Adrenal gland (tissue), 12 donors: Measurements from ENCODE around the gene C1orf94. TPM values are rescaled to one million over a fixed set of nuclear protein-coding genes. Genes with fewer than 3 reads are reported as not detected.

Experiments
- DNase-seq, 7 donors: peaks; one replicate each; pipeline ENCODE4 v3.0.0-alpha.2; 2019 to 2020
- H3K27ac ChIP-seq, 5 donors: fragments of 200-600 bp; sonication (generic) in 4 of 5; 1 replicate in 3 of 5; 2 replicates in 2 of 5; pipeline versions ENCODE4 v1.5.1 to v1.8.0; 2016 to 2020; ENCODE audit warnings: mild to moderate bottlenecking in 1 of 5
- H3K27me3 ChIP-seq: fragments of 200-600 bp; 2 replicates; pipeline ENCODE4 v1.8.0; 2021
- H3K36me3 ChIP-seq, 2 donors: fragments of 200-600 bp; replicated peaks in 1 of 2; 1 replicate in 1 of 2; 2 replicates in 1 of 2; pipeline versions ENCODE4 v1.5.1 to v1.8.0; 2018 to 2022
- H3K4me1 ChIP-seq, 2 donors: fragments of 200-600 bp; replicated peaks in 1 of 2; 1 replicate in 1 of 2; 2 replicates in 1 of 2; pipeline versions ENCODE4 v1.5.1 to v1.8.0; 2018 to 2021
- H3K4me3 ChIP-seq, 4 donors: fragments of 200-600 bp; sonication (generic) in 3 of 4; one replicate each; pipeline ENCODE4 v1.5.1; 2016 to 2018
- H3K9me3 ChIP-seq, 3 donors: fragments of 200-600 bp; sonication (generic) in 1 of 3; replicated peaks in 1 of 3; 1 replicate in 2 of 3; 2 replicates in 1 of 3; pipeline versions ENCODE4 v1.5.1 to v1.8.0; 2016 to 2021
- POLR2A ChIP-seq, 2 donors: fragments of 450-650 bp; IDR thresholded peaks; one replicate each; pipeline ENCODE4 v1.6.1; 2017; ENCODE audit warnings: antibody characterized with exemption in 2 of 2, mild to moderate bottlenecking in 2 of 2, moderate library complexity in 1 of 2
- WGBS, 4 donors: extraction: QIAGEN DNeasy Blood & Tissue Kit in 2 of 4; methylation state at CpG; one replicate each; pipeline versions ENCODE4 v1.1.5 to v1.1.7; 2013 to 2017; 5-methylcytosine and 5-hydroxymethylcytosine counted together
- intact Hi-C, 2 donors: fragments of 100-400 bp; cut with DNase I; formaldehyde crosslinking; loops; one replicate each; pipeline versions ENCODE4 v1.14.1 to v1.15.0; 2022 to 2023
- polyA plus RNA-seq, 3 donors: library from polyadenylated mRNA; stranded (reverse); fragments of 200-250 nt in 2 of 3; fragments of 350-450 nt in 1 of 3; fragmentation: Illumina TruSeq in 1 of 3; extraction: RNeasy Lipid Tissue Mini Kit (QIAGEN cat#74804) in 1 of 3; gene quantifications; one replicate each; pipeline ENCODE4 v1.2.3, GENCODE V29; 2013 to 2014
- total RNA-seq, 9 donors: library from RNA; depleted of rRNA in 4 of 9; stranded (reverse); fragments of >200 nt in 4 of 9; fragments of 120-200 nt in 1 of 9; fragmentation: NEBNext Ultra II Directional in 1 of 9; extraction: Animal tissue kit (Norgen Biotek cat#: 25700) in 1 of 9; gene quantifications; one replicate each; pipeline versions ENCODE4 v1.1.0 to v1.2.4, GENCODE V29; 2013 to 2023
- TF ChIP-seq, protein P1 (sequence below), 6 experiments: fragments of 450-650 bp in 4 of 6; fragments of 200-600 bp in 2 of 6; sonication (generic) in 1 of 6; IDR thresholded peaks; 1 replicate in 5 of 6; 2 replicates in 1 of 6; pipeline versions ENCODE4 v1.5.1 to v1.8.0; 2016 to 2021; ENCODE audit warnings: antibody characterized with exemption in 6 of 6, mild to moderate bottlenecking in 2 of 6, moderate library complexity in 1 of 6
- donor health status: healthy with polysubstance abuse.
- donor health status: Bipolar disorder and iron deficiency.
- donor health status: DM: yes; HTN: yes; CAD: no.
- donor health status: DM: no; HTN: no; CAD: no.
- donor health status: DM: no; HTN: no; CAD: no.
- donor health status: DM: yes; HTN: yes; CAD: no.

C1orf94 gene
- total and polyA plus RNA-seq, 12 donors, result 0.07 to 0.14 TPM; not detected in 10

DNA sequence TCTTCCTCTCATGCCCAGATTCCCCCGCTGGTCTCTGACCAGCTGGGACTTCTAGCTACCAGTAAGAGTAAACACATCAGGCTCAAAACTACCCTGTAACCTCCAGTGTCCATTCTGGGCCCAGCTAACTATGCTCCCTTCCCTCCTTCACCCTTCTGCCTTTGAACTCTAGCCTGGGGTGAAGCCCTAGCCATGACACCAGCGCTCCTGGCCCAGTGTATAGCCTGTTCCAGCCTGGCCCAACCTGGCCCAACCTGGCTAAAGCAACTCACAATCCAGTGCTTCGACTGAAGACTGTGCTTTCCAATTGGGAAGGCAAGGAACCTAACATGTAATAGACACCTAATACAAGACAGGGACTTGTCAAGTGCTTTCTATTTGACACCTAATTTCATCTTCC, 39.3 kb upstream of the C1orf94 start:
- DNase-seq, result no peak
- Histone ChIP-seq H3K4me3 (no peak overlapping the region), H3K36me3 (no peaks in the 10 kb centered on the region), H3K4me1 (no peaks in the 10 kb centered on the region), H3K27ac (no peak overlapping the region), H3K27me3 (no peaks in the 10 kb centered on the region), H3K9me3 (no peaks in the 10 kb centered on the region)
- TF ChIP-seq, protein P1, sequence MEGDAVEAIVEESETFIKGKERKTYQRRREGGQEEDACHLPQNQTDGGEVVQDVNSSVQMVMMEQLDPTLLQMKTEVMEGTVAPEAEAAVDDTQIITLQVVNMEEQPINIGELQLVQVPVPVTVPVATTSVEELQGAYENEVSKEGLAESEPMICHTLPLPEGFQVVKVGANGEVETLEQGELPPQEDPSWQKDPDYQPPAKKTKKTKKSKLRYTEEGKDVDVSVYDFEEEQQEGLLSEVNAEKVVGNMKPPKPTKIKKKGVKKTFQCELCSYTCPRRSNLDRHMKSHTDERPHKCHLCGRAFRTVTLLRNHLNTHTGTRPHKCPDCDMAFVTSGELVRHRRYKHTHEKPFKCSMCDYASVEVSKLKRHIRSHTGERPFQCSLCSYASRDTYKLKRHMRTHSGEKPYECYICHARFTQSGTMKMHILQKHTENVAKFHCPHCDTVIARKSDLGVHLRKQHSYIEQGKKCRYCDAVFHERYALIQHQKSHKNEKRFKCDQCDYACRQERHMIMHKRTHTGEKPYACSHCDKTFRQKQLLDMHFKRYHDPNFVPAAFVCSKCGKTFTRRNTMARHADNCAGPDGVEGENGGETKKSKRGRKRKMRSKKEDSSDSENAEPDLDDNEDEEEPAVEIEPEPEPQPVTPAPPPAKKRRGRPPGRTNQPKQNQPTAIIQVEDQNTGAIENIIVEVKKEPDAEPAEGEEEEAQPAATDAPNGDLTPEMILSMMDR (IDR thresholded peaks at IDR 0.05), result no peak
- TF ChIP-seq POLR2A (IDR thresholded peaks at IDR 0.05), result no peak
- whole genome bisulfite sequencing, 4 donors, result 89 to 93% (median 91%) methylated on average over 3 of the region's 3 CpGs
- intact Hi-C loops, result no loop called here

DNA sequence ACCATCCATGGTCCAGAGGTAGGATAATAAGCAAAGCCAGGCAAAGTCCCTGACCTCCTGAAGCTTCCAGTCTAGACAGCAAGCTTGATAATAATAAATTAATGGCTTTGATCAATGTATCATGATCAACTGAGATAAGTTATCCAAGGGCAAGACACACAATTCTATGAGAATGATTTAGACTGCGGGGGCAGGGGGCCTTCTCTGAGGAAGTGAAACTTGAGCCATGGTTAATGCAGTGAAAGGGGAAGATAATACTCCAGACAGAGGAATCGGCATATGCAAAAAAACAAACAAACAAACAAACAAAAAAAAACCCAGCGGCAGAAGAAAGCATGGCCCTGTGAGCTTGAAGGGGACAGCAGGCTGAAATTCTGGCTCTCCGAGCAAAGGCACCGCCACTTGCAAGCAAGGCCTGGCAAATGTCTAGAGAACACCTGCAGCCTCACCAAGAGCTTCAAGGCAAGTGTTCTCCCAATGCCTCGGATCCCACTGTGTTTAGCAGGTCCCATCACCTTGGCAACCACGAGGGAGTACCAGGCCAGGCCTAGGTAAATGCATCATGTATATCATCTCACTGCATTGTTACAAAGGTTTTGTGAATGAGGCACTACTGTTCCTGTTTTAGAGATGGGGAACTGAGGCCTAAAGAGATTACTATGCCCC, 36.6 kb upstream of the C1orf94 start:
- intact Hi-C loops, result no loop called here
- H3K27me3 ChIP-seq, result no peaks in the 10 kb centered on the region
- DNase-seq, result no peak
- WGBS, 4 donors, result 58 to 78% (median 66%) methylated on average over 7 of the region's 7 CpGs
- TF ChIP-seq POLR2A (IDR thresholded peaks at IDR 0.05), result no peak
- TF ChIP-seq, protein P1 (IDR thresholded peaks at IDR 0.05), result no peak
- no peak overlapping the region for H3K27ac ChIP-seq
- no peaks in the 10 kb centered on the region for H3K9me3 ChIP-seq
- no peak overlapping the region for H3K4me3 ChIP-seq
- no peaks in the 10 kb centered on the region for H3K4me1 ChIP-seq
- no peaks in the 10 kb centered on the region for H3K36me3 ChIP-seq

- Histone ChIP-seq H3K27me3 (no peaks in the 10 kb centered on the region), H3K4me3 (no peak overlapping the region), H3K27ac (no peak overlapping the region), H3K9me3 (no peaks in the 10 kb centered on the region), H3K4me1 (no peaks in the 10 kb centered on the region), H3K36me3 (no peaks in the 10 kb centered on the region)
- 88 to 98% (median 92%) methylated on average over 2 of the region's 2 CpGs for WGBS, 4 donors
- no peak for DNase-seq
- TF ChIP-seq, protein P1 (IDR thresholded peaks at IDR 0.05), result no peak
- TF ChIP-seq POLR2A (IDR thresholded peaks at IDR 0.05), result no peak
- intact Hi-C loops, result no loop called here
Observed at GRCh38 chr1:34143975-34144374, 32.7 kb upstream of the C1orf94 start.

DNA sequence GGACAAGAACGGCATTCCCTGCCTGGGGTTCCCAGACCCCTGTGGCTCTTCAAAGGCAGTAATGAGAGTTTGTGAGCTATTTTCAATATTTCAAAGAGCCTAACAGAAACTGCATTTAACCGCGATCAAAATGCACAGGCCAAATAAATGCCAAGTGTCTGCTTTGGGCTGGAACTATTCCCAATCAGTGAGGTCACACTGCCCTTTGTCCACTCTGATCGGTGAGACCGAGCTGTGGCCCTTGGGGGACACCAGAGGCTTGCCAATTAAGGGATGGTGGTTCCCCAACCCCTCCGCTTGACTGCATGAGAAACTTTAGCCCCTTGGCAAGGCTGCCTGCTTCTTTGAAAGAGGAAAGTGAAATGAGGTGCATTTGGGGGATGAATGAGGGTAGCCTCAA, 31.9 kb upstream of the C1orf94 start:
- no peaks in the 10 kb centered on the region for H3K9me3 ChIP-seq
- no peaks in the 10 kb centered on the region for H3K36me3 ChIP-seq
- H3K27ac ChIP-seq, result no peak overlapping the region
- no peak for DNase-seq
- TF ChIP-seq, protein P1 (IDR thresholded peaks at IDR 0.05), result no peak
- TF ChIP-seq POLR2A (IDR thresholded peaks at IDR 0.05), result no peak
- intact Hi-C loops, result no loop called here
- H3K27me3 ChIP-seq, result no peaks in the 10 kb centered on the region
- WGBS, 4 donors, result 84 to 91% (median 88%) methylated on average over 6 of the region's 6 CpGs
- H3K4me3 ChIP-seq, result no peak overlapping the region
- no peaks in the 10 kb centered on the region for H3K4me1 ChIP-seq
